GM18520 (cell line): ENCODE results near the gene DPF3.
"Not testable (repeated sequence)": the region's sequence is repeated elsewhere in the genome, so short reads cannot be mapped to it uniquely, and the experiment has no call there.

Experiments
- ATAC-seq: cut with Tn5 transposase; IDR thresholded peaks from one replicate; pipeline ENCODE4 v1.9.1; 2021; ENCODE audit not compliant: unreplicated experiment

The DPF3 gene

DNA sequence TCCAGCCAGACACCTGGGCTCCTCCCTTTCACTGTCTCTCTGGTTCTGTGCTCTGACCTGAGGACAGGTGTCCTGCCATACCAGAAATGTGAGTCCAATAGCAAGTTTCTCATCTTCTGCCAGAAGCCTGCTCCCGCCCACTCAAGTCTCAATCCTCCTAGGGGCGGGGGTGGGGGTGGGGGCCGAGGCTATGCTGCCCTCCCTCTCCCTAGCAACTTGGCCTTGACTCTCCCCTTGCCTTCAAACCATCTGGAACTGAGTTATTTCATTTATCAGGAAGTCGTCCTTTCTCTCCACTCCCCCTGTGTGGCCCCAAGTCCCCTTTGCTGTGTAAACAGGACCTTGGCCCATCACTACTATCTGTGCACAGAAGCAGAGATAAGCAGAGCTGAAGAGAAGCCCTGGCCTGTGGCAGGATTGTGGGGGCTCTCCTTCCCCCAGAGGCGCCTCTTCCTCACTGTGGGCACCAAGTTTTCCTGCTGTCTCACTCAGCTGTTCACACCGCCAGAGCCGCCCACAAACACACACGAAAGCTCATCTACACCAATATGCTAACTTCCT lies 117.1 kb downstream of the DPF3 start:
- no peak for ATAC-seq

DNA sequence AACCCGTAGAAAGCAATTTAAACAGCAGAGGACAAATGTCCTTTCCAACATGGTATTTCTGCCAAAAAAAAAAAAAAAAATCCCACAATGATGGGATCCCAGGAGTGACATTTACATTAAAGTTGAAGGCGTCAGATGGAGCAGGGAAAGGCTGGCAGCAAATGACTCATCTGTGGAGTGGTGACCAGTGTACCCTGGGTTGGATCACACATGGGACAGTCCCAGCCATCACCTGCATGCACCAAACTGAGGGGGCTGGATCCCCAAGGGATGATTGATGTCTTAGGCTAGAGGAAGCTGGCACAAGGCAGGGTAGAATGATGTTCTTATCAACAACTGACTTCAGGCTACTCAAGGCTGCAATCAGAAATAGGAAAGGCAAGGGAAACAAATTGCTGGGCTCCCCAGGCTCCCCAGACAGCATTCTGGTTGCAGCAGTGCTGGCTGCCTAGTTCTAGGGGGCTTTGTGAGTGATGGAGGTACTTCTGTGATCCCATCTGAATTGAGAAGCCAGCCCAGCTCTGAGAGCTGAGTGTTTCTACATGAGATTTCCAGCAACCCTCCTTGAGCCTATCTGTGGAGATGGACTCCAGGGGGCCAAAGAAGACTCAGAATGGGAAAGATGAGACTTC lies 117.9 kb downstream of the DPF3 start:
- no peak for ATAC-seq

DNA sequence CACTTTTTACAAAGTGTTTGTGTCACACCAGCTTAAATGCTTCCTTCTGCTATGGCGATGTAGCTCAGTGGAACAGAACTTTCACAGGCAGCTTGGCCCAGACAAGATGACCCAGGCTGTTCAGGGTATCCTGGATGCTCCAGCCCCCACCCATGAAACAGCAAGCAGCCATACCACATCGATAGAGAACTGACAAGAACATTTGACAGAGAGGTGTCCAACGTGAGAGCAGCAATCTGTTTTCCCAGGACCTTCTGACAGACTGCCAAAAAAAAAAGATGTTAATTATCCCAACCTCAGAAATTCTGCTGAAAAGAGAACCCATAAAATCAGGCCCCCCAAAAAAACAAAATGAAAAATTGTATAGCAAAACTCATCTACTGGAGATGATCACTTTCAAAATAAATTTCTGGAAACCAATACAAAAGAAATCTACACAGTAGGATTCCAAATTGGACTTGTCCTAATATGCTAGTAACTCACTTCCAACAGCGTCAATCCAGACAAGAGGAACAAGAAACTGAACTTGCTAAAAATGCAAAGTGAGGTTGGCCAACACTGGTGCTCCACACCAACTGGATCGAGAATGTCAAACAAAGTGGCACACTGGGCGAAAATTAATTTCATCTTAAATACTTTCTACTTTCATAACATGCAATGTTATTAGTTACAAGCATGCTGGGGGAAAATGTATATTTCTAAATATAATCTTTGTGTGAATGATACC lies 118.8 kb downstream of the DPF3 start:
- ATAC-seq, result no peak

DNA sequence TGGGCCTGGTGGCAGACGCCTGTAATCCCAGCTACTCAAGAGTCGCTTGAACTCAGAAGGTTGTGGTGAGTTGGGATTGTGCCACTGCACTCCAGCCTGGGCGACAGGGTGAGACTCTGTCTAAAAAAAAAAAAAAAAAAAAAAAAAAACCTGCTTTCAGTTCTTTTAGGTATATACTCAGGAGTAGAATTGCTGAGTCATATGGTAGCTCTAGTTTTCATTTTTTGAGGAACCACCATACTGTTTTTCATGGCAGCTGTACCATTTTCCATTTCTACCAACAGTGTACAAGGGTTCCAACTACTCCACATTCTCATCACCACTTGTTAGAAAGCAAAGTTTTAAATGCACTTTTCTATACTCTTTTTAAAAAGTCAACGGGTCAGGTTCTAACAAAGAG lies 119.8 kb downstream of the DPF3 start:
- no peak for ATAC-seq

DNA sequence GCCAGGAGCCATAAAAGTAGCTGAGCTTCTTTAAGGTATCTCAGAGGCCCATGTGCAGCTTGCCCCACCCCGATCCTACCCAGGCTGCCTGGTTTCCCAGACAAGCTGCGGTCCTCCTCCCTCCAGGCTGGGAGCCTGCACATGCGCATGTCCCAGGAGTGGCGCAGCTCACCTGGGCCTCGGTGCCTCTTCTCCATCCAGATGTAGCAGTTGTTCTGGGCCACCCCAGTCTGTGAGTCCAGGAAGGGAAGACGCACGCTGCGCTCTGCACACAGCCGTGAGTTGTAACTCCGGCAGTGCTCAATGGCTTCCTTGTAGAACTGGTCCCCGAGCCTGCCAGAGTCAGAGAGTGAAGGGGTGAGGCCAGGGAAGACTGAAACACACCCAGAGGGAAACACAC lies 122.3 kb downstream of the DPF3 start:
- ATAC-seq, result no peak

DNA sequence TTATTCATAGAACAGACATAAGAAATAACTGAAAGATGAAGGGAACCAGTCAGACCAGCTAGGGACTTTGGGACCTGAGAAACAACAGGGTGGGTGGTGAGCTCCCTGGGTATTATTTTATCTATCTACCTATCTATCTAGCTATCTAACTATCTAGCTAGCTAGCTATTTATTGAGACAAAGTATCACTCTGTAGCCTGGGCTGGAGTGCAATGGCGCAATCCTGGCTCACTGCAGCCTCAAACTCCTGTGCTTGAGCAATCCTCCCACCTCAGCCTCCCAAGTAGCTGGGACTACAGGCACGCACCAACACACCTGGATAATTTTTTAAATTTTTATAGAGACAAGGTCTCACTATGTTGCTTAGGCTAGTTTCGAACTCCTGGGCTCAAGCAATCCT lies 127.6 kb downstream of the DPF3 start:
- ATAC-seq, result no peak

DNA sequence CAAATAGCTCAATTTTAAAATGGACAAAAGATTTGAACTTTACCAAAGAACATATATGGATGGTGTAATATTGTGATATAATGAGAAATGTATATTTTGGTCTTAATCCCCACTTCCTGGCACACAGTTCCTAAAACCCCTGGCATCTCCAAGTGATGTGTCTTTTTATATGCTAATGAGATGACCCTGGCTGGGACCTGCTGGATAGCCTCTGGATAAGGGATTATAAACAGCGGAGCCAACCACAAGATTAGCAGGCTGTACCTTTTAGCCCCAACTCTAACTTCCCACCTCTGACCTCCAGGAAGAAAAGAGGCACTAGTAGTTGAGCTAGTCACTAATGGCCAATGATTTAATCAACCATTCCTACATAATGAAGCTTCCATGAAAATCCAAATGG lies 130.0 kb downstream of the DPF3 start:
- no peak for ATAC-seq

DNA sequence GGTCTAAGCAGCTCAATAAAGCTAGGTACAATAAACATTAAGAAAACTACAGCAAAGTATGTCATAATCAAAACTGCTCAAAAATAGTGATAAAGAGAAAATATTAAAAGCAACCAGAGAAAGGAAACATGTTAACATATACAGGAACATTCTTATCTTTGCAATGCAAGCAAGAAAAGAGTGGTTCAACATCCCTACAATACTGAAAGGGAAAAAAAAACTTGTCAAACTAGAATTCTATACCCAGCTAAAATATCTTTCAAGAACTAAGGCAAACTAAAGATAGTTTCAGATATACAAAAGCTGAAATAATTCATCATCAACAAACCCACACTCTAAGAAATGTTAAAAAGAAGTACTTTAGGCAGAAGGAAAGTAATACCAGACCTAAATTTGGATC lies 134.2 kb downstream of the DPF3 start:
- ATAC-seq, result no peak

DNA sequence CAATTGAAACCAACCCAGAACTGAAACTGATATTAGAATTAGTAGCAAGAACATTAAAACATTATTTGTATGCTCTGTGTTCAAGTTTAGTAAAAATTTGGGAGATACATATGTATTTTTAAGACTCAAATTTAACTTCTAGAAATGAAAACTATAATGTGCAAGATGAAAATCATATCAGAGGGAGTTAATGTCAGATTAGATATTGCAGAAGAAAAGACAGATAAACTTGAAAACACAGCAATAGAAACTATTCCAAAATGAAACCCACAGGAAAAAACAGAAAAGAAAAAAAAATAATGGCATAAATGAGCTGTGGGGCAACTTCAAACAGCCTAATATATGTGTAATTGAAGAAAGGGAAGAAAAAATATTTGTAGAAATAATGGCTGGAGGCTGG lies 134.9 kb downstream of the DPF3 start:
- ATAC-seq, result no peak

DNA sequence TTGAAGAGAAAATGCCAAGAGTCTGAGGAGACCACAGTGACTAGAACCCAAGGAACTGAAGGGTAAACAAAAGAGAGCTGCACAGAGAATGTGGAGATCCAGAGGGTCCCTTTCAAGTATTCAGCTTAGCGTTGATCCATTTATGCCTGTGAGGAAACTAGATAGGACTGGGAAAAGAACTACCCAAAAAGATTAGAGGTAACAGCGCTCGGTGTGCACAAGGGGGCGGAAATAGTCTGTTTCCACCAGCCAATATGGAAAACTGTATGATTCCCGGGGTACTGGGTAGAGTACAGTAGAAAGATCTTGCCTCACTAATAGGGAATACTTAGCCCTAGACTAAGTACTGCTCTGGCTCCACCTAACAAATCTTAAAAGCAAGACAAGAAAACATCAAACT lies 135.5 kb downstream of the DPF3 start:
- ATAC-seq, result no peak

DNA sequence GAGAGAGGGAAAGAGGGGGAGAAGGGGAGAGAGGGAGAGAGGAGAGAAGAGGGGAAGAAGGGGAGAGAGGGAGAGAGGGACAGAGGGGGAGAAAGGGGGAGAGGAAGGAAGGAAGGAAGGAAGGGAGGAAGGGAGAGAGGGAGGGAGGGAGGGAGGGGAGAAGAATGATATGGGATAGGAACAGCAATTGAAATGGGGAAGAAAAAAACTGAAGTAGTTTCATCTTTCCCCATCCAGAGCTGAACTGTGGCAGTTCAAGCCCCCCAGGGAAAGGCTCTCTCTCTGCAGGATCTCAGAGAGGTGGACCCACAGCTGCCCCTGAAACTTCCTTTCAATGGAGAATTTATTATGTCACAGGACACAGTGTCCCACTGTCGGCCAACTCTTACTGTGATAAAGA lies 136.9 kb downstream of the DPF3 start:
- ATAC-seq, result no peak

DNA sequence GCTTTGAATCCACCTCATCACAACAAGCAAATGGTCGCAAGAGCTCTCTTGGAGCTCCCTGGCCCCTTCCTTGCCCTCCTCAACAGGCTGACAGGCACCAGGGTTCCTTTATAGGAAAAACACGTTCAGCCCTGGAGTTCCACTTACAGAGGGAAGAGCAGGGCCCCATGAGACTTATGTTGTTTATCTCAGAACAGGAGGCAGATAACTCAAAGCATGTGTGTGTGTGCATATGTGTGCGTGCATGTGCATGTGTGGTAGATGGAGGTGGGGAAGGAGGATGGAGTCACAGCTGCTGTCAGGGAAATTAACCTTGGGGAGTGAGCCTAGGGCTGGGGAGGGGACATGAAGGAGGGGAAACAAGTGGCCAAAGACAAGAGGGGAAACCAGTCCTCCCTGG lies 138.1 kb downstream of the DPF3 start:
- ATAC-seq, result no peak

DNA sequence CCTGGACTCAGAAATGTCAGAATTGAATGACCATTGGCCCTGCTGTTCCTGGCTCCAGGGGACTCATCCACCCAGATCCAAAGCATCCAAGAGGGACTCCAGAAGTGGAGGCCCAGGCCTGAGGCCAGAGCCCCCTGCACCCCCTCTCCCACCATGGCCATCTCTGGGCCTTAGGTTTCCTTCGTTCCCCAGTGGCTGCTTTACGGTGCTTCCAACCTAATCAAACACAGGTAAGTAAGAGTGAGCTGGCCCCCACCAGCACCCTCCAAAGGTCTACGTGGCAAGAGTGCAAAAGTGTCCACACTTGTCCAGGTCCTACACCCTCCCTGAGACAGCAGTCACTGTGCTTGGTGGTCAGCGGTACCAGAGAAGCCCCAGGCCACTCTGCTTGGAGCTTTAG lies 139.0 kb downstream of the DPF3 start:
- no peak for ATAC-seq

DNA sequence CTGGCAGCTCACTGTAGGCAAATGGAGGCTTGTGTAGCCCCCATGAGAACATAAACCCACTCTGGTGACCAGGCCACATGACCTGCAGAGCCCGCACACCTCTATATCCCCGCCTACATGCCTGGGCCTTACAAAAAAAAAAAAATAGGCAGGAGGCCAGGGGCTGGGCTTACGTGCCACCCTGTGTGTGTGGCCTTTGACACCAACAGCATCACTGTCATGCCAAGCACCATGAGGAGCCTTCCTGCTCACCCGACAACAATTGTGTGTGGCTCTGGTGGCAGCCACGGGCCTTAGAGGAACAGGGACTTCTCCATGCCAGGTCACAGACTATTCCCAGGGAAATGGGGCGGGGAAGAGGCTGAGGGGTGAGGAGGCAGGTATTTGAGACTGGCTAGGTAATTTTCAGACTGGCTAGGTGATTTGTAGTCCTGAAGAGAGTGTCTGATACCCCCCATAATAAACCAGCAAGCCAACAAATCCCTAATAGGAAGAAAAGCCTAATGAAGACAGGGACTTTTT lies 140.0 kb downstream of the DPF3 start:
- ATAC-seq, result no peak

DNA sequence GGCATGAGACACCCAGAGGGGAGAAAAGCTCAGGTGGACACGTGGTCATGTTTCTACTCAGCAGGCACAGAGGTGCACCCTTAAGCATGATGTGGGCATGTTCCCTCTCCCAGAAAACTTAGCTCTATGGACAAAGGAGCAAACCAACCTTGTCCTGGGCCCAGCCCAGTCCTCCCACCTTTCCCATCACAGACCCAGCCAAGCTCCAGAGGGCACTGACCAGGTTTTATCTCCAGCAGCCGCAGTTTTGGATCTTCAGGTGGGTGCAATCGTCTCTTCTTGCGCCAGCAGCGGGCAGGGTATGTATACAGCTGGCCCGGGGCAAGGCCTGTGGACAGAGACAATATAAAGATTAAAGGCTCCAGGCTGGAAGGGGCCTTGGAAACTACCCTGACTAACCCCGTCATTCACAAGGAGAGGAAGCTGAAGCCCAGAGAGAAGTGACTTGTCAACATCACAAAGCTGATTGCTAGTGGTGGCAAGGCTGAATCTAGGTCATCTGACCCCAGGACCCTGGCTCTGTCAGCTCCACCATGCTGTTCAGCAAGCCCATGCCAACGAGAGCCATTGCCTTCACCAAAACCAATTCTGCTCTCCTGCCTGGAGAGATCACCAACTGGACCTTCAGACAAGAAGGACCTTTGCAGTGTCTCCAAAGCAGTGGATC lies 140.7 kb downstream of the DPF3 start:
- ATAC-seq, result no peak

DNA sequence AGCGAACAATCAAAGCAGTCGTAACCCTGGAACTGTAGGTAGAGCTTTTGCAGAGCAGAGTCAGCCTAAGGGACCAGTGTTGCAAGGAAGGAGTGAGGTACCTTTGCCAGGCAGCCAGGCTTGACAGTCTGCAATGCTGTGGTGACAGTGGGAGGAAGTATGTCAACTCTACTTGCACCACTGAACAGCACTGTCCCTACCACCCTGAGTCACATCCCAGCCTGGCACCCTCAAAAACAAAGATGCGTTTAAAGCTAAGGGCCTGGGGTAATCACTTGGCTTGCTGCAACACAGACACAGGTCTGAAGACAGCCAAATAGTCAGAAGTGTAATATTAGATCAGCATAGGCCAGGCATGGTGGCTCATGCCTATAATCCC lies 141.9 kb downstream of the DPF3 start:
- no peak for ATAC-seq

DNA sequence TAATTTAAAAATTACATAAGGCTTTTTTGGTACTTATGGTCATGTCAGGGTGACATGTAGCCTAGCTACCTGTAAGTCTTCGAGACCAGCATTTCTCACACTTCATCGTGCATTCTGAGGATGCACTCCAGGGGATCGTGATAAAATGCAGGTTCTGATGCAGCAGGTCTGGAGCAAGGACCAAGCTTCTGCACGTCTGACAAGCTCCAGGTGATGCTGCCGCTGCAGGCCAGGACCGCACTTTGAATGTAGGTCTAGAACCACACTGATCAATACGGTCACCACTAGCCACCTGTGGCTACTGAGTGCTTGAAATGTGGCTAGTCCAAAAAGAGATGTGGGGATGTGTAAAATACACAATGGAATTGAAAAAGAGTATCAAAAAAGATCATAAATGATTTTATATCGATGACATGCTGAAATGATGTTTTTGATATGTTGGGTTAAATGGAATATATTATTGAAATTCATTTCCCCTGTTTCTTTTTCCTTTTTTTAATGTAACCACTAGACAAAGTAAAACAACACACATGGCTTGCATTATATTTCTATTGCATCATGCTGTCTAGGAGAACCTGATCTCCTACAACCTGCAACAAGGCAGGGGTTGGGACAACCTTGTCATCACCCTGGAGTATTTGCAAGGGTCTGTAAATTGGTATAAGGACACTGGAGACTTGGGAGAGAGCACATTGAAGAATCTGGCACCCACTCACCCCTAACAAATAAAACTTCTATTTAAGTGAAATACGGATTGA lies 142.4 kb downstream of the DPF3 start:
- no peak for ATAC-seq

DNA sequence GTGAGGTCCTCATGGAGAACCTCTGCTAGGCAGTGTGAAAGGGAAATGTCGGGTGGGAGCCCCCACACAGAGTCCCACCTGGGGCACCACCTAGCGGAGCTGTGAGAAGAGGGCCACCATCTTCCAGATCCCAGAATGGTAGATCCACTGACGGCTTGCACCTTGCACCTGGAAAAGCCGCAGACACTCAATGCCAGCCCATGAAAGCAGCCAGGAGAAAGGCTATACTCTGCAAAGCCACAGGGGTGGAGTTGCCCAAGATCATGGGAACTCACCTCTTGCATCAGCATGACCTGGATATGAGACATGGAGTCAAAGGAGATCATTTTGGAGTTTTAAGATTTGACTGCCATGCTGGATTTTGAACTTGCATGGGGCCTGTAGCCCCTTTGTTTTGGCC lies 145.0 kb downstream of the DPF3 start:
- not testable (repeated sequence) for ATAC-seq

DNA sequence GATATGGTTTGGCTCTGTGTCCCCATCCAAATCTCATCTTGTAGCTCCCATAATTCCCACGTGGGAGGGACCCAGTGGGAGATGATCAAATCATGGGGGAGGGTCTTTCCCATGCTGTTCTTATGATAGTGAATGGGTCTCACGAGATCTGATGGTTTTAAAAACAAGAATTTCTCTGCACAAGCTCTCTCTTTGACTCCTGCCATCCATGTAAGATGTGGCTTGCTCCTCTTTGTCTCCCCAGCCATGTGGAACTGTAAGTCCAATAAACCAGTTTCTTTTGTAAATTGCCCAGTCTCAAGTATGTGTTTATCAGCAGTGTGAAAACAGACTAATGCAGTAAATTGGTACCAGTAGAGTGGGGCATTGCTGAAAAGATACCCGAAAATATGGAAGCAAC lies 146.2 kb downstream of the DPF3 start:
- no peak for ATAC-seq

DNA sequence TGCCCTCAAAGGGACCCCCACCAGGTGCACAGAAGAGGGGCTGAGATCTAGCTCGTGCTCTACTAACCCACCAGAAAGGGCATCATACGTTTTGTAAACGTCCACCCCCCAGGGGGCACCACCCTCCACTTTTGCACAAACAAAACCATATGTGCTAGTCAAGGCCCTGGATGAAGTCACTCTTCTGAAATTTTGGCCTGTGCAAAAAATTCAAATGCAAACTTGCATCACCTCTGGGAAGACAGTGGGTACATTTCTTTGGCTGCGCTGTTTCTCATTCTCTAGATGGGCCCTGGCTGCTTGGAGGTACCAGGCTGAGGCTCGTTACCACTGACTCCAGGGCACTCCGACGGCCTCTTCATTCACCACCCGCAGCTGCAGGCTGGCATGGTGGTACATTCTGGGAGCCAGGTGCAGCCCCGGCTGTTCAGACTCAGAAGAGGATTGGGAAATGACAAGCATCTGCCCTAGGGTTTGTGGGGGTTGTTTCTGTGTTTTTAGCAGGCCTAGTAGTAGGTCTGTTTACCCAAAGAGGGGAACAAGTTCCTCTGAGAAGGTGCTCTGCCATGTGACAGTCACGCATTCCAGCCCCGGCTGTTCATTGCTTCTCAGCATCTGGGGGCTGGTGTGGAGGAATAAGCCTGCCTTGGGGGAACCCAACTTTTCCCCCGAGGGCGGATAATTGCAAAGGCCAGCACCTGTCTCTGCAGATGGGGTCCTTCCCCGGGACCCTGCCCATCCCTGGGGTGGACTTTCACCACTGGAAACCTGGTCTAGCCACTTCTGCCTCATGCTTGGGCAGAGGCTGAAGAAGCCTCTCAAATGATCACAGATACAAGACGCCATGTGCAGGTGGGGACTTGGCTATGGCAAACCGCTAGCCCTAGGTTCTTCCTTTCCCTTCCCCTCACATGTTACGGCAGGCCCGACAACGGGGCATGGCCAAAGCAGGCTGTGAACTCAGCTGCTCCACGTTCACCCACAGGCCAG lies 147.6 kb downstream of the DPF3 start:
- no peak for ATAC-seq
